ENCODE data around the gene MKS1.
A peak's percentile ranks its signal among the peaks of the same experiment; 100 is the strongest.

Gene MKS1

GRCh38 chr17:58204796-58205195 is 14.3 kb downstream of the MKS1 start:
- POLR2A ChIA-PET = no interaction called here
- DNase-seq (ENCODE audit: extremely low spot score) = no peak
- CTCF ChIA-PET = interaction anchor here (0.7 to 1.0 kb wide), 2 partner anchors 13 to 14 kb away, joined by 3 to 4 read pairs; partner anchors contain the start of genes EPX and MKS1
- TF ChIP-seq, protein P1, sequence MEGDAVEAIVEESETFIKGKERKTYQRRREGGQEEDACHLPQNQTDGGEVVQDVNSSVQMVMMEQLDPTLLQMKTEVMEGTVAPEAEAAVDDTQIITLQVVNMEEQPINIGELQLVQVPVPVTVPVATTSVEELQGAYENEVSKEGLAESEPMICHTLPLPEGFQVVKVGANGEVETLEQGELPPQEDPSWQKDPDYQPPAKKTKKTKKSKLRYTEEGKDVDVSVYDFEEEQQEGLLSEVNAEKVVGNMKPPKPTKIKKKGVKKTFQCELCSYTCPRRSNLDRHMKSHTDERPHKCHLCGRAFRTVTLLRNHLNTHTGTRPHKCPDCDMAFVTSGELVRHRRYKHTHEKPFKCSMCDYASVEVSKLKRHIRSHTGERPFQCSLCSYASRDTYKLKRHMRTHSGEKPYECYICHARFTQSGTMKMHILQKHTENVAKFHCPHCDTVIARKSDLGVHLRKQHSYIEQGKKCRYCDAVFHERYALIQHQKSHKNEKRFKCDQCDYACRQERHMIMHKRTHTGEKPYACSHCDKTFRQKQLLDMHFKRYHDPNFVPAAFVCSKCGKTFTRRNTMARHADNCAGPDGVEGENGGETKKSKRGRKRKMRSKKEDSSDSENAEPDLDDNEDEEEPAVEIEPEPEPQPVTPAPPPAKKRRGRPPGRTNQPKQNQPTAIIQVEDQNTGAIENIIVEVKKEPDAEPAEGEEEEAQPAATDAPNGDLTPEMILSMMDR (IDR thresholded peaks at IDR 0.05; ENCODE audit: control extremely low read depth, extremely low read depth, low read depth, missing control alignments) = no peak

- ChIA-PET CTCF (interaction anchor here (1.0 to 5.4 kb wide), 4 partner anchors 12 to 244 kb away, joined by 3 to 38 read pairs (median 15); partner anchors contain the start of genes EPX and MKS1), POLR2A (no interaction called here)
- TF ChIP-seq, protein P1 (IDR thresholded peaks at IDR 0.05; ENCODE audit: control extremely low read depth, extremely low read depth, low read depth, missing control alignments) = no peak
- no peak for DNase-seq (ENCODE audit: extremely low spot score)
Observed at GRCh38 chr17:58202859-58203258, 16.2 kb downstream of the MKS1 start.

- ChIA-PET CTCF (interaction anchor here (0.7 to 5.4 kb wide), 39 partner anchors 8 to 417 kb away, joined by 3 to 77 read pairs (median 4); partner anchors contain the start of genes EPX, MKS1 and RNF43), POLR2A (no interaction called here)
- DNase-seq (ENCODE audit: extremely low spot score) = peak; percentile 72
- TF ChIP-seq, protein P1 (IDR thresholded peaks at IDR 0.05; ENCODE audit: control extremely low read depth, extremely low read depth, low read depth, missing control alignments) = peak; percentile 74
Observed at GRCh38 chr17:58200024-58200633, 18.9 kb downstream of the MKS1 start.

- CTCF ChIA-PET = no interaction called here
- POLR2A ChIA-PET = no interaction called here
- TF ChIP-seq, protein P1 (IDR thresholded peaks at IDR 0.05; ENCODE audit: control extremely low read depth, extremely low read depth, low read depth, missing control alignments) = no peak
- DNase-seq (ENCODE audit: extremely low spot score) = no peak
Observed at GRCh38 chr17:58196610-58197009, 22.4 kb downstream of the MKS1 start.

DNA sequence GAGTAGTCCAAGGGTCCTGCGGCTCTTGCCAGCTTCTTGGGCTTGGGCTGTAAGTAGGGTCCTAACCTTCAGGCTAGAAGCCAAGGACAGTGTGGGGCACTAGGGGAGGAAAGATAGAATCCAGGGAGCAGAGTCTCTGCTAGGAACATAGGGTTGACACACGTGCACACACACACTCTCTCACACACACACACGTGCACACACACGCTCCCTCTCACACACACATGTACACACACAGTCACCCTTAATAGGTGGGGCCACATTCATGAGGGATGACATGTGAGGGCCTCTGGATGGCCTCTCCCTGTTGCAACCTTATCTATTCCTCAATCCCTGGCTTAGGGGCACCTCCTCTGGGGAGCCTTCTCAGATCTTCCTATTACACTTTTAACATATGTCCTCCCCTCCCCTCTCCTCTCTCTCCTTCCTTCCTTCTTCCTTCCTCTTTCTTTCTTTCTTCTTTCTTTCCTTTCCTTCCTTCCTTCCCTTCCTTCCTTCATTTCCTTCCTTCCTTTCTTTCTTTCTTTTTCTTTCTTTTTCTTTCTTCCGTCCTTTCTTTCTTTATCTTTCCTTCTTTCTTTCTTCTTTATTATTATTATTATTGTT is 23.4 kb downstream of the MKS1 start:
- ChIA-PET CTCF (no interaction called here), POLR2A (no interaction called here)
- no peak for DNase-seq (ENCODE audit: extremely low spot score)
- TF ChIP-seq, protein P1 (IDR thresholded peaks at IDR 0.05; ENCODE audit: control extremely low read depth, extremely low read depth, low read depth, missing control alignments) = no peak

DNA sequence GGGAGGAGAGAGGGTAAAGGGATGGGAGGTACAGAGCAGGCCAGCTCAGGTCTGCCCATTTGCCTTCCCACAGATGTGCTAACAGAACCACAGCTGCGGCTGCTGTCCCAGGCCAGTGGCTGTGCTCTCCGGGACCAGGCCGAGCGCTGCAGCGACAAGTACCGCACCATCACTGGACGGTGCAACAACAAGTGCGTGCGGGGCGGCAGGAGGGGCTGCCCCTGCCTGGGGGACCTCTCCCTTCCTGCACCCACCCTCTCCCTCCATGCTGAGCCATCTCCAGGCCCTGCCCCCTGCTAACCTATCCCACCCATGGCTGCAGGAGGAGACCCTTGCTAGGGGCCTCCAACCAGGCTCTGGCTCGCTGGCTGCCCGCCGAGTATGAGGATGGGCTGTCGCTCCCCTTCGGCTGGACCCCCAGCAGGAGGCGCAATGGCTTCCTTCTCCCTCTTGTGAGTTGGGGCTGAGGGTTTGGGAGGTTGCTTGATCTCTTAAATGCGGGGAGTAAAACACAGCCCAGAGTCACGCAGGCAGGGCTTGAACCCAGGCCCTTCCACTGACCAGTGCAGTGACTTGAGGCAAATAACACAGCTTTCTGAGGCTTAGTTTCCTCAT is 25.3 kb downstream of the MKS1 start:
- no peak for DNase-seq (ENCODE audit: extremely low spot score)
- ChIA-PET CTCF (interaction anchor here (0.9 to 1.4 kb wide), 2 partner anchors 9 to 53 kb away, joined by 3 read pairs; no protein-coding TSS in a partner anchor), POLR2A (no interaction called here)
- TF ChIP-seq, protein P1 (IDR thresholded peaks at IDR 0.05; ENCODE audit: control extremely low read depth, extremely low read depth, low read depth, missing control alignments) = peak; percentile 18
